HG03139 (cell line): ENCODE results near the gene SULT1A2.
"Not testable (repeated sequence)": the region's sequence is repeated elsewhere in the genome, so short reads cannot be mapped to it uniquely, and the experiment has no call there.

ENCODE experiments used
- ATAC-seq: cut with Tn5 transposase; IDR thresholded peaks from one replicate; pipeline ENCODE4 v1.9.1; 2021; ENCODE audit not compliant: unreplicated experiment

Gene SULT1A2

DNA sequence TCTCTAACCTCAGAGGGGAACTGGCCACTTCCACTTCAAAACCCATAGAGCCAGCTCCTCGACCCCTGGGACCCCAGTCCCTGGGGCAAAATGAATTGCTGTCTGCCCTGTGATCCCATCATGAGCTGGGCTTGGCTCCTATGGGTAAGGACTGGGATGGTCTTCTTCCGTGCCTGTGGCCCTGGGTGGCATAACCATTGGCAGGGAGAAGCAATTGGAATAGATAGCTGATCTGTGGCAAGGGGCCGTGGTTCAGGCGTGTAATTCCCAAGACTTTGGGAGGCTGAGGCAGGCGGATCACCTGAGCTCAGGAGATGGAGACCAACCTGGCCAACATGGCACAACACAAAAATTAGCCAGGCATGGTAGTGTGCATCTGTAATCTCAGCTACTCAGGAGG lies 4.3 kb downstream of the SULT1A2 start:
- no peak for ATAC-seq

DNA sequence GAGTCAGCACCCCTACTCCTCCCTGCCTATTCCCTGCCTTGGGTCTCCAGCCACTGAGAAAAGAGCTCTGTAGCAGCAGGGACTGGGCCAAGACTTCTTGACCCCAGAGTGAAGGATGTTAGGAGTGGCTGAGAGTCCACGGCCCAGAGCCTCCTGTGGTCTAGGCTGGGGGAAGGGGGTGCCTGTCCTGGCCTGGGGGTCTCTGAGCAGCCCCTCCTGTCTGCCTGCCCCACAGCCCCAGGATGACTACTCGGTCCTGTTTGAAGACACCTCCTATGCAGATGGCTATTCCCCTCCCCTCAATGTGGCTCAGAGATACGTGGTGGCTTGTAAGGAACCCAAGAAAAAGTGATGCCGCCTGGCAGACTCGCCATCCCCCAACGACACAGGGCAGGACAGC lies 5.5 kb downstream of the SULT1A2 start:
- no peak for ATAC-seq

DNA sequence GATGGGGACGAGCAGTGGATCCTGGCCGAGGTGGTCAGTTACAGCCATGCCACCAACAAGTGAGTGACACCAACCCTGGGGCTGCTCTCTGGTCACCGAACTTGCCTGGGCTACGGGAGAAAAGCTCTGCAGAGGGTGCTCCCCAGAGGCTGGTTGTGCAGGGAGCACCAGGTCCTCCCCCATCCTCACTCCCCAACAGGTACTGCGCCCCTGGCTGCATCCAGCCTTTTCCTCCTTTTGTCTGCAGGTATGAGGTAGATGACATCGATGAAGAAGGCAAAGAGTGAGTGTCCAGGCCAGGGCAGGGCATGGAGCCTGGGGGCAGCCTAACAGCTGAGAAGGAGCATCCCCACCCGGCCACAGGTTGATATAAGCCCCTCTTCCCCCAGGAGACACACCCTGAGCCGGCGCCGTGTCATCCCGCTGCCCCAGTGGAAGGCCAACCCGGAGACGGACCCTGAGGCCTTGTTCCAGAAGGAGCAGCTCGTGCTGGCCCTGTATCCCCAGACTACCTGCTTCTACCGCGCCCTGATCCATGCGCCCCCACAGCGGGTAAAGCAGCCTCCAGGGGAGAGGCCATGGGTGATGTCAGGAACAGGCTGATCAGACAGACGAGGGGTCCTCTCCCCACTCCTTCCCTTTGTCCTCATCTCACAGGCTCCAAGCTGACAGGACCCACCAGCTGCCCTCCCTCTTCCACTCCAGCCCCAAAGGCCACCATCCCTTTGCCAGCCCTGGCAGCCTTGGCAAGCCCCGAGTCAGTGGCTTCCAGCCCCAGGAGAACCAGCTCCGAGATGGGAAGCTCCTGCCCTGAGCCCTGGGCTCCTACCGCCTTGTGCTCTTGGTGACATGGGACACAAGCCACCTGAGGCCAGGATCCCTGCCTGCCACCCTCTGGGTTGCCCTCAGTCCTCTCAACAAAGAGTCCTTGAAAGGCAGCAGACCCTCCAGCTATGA lies 6.2 kb downstream of the SULT1A2 start:
- ATAC-seq: no peak

DNA sequence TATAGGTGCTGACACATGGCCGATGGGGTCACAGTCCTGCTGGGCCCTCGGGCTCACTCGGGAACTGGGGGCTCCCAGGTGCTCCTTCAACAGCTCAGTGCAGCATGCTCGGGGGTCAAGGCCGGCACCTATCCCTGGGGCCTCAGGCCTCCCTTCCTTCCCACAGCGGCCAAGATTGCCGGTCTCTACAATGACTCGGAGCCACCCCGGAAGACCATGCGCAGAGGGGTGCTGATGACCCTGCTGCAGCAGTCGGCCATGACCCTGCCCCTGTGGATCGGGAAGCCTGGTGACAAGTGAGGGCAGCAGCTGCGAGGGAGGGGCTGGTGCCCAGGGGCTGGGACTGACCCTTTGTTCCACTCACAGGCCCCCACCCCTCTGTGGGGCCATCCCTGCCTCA lies 6.9 kb downstream of the SULT1A2 start:
- ATAC-seq: no peak

DNA sequence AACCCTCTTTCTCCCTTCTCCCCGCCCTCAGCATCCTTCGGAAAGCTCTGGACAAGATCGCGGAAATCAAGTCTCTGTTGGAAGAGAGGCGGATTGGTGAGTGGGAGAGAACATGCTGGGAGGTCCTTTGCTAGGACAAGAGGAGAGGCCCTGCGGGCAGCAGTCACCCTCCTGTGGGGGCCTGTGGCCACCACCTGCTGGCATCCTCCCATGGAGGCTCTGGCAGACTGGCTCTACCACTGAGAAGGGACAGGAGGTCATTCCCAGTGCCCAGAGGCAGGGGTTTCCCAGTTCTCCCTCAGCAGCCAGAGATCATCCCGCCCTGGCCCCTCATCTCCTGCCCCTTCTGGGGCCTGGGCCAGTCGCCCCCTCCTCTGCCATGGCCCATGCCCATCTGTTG lies 7.8 kb downstream of the SULT1A2 start:
- no peak for ATAC-seq

DNA sequence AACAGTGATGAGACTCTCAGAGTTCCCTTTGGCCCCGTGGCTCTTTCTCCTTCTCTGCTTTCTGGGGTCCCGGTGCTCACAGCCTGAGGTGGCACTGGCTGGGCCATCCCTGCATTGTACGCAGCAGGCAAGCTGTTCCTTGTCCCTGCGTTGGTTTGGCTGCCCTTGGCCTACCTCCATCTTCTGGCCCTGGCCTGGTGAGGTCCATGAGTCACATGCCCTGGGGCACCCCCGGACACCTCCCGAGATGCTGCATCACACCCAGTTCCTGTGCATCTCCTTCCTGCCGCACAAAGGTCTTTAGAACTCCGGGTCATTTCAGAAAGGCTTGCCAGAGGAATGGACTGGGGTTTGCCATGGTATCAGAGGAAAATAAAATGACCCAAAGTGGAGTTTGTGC lies 9.5 kb downstream of the SULT1A2 start:
- ATAC-seq: no peak

DNA sequence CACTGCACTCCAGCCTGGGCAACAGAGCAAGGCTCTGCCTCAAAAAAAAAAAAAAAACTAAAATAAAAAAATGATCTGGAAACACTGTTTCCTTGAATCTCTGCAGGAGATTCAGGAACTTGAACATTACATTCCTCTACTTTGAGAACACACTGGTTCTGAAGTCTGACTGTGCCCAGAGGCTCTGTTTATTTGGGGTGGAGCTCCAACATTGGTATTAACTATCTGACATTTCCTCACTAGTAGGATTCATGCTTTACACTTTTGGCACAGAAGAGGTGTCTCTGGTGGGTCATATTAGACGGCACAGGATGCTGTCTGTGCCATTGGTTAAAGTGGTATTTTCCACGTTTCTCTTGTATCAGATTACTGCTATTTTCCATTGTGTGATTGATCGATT lies 10.4 kb downstream of the SULT1A2 start:
- no peak for ATAC-seq

DNA sequence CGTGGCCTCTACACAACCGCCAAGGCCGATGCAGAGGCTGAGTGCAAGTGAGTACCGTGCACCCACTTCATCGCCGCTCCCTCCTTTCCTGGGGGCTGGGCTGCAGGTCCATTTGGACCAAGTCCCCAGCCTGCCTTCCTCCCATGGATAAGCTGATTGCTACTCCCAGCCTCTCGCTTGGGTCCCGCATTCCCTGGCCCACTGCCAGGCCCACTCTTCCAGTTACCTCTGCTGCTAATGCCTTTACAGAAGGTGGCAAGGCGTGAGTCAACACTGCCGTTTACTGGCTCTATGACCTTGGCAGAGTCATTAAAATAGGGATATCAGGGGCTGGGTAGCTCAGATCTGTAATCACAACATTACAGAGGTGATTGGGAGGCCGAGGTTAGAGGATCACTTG lies 11.2 kb downstream of the SULT1A2 start:
- no peak for ATAC-seq

DNA sequence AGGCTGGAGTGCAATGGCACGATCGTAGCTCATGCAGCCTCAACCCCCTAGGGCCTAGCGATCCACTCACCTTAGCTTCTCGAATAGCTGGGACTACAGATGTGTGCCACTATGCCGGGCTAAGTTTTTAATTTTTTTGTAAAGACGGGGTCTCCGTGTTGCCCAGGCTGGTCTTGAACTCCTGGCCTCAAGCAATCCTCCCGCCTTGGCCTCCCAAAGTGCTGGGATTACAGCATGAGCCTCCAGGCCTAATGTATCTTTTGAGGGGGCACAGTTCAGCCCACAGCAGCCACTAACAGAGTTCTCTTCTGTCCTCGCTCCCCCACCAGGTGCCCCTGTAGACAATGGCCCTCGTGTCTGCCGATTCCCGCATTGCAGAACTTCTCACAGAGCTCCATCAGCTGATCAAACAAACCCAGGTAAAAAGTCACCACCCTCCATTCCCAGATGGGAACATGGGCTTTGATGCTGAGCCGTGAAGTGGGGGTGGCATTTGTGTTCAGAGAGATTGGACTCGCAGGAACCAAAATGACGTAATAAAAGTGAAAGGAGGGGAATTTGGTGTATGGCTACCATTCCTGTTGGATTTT lies 16.0 kb downstream of the SULT1A2 start:
- ATAC-seq: no peak

DNA sequence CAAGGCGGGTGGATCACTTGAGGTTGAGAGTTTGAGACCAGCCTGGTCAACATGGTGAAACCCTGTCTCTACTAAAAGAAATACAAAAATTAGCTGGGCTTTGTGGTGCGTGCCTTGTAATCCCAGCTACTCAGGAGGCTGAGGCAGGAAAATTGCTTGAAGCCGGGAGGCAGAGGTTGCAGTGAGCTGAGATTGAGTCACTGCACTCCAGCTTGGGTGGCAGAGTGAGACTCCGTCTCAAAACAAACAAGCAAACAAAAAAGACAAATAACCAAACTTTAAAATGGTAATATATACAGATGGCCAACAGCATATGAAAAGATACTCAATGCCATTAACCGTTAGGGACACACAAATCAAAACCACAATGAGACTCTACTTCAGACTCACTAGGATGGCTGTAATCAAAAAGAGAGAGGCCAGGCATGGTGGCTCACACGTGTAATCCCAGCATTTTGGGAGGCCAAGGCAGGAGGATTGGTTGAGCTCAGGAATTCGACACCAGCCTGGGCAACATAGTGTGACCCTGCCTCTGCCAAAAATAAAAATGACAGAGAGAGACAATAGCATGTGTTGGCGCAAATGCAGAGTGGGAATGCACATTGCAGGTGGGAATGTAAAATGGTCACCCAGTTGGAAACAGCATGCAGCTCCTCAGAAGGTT lies 21.3 kb downstream of the SULT1A2 start:
- no peak for ATAC-seq

DNA sequence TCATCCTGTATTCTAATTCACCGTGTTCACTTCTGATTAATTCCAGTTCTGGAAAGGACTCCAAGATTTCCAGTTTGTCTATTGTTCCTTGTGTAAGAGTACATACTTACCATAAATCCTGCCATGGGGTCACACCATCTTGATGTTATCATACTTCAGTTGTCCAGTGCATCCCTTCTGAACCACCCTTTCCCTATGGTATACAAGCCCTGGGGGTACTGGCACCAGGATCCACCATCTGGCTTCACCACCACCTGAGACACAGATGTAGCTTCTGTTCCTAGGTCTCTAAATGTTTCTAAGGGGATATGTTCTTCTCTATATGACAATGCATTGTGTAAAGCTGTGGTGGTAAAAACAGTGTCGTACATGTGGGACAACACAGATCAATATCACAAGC lies 21.9 kb downstream of the SULT1A2 start:
- no peak for ATAC-seq

DNA sequence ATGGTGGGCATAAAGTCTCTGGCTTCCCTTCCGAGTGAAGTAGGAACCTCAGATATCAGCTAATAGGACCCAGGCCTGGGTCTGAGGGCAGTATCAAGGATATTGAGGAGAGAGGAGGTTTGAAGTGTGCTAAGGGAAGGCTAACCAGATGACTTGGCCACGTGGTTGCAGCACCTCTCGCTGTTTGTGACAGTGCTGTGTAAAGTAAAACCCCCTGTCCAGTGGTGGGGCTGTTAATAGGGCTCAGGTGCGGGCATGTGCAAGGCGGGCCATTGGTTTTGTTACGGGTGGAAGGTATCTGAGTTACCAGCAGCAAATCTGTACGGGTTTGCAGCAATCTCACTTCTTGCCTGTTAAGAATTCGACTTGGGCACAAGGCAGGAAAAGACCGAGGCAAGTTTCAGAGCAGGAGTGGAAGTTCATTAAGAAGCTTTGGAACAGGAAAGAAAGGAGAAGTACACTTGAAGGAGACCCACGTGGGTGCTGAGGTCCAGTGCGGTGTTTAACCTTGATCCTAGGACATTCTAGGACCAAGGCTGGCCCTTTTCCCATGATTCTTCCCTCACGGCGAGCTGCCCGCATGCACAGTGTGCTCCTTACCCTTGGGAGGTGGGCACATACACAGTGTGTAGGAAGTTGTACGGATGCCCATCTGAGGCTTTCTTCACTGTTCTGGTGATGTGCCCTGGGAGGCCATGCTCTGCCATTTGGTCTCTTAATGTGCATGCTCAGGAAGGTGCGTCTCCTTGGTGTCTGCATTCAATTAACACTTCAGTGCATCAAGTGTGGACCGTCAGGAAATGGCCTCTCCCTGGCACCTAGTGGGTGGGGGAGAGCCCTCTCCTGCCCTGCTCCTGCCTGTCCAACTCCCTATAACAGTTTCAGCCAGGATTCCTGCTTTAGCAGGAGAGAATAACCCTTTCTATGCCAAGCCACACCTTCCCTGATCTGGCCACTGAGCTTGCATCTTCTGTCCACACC lies 22.8 kb downstream of the SULT1A2 start:
- no peak for ATAC-seq

DNA sequence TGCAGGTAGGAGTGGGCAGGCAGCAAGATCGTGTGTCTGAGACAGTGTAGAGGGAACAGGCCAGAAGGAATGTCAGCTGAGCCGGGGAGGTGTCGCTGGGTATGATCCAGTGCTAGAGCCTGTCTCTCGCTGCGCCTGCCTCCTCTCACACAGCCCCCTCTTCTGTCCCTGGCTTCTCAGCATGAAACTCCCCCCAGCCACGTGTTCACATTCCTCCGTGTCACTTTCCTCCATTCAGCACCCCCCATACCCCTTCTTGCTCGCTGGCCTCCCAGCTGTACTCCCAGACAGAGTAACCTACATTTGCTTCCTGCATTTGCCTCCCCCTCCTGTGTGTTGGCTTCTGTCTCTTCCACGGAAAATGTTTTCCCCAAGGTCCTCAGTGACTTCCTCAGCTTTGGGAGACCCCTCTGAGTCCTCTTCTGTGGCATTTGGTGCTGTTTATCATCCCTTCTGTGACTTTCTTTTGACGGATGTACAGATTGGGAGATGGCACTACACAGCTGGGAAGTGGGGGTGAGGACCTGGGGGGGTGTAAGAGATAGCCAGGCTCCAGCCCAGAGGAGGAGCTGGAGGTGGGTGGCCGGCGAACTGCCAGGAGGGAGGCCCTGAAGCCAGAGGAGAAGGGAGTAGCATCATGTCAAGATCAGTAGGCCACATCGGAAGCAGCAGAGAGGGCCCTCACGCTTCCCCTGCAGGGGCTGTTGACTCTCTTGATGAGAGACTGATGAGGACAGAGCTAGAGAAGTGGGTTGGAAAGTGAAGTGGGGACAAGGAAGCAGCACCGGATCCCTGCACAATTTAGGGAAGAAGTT lies 23.9 kb downstream of the SULT1A2 start:
- no peak for ATAC-seq

DNA sequence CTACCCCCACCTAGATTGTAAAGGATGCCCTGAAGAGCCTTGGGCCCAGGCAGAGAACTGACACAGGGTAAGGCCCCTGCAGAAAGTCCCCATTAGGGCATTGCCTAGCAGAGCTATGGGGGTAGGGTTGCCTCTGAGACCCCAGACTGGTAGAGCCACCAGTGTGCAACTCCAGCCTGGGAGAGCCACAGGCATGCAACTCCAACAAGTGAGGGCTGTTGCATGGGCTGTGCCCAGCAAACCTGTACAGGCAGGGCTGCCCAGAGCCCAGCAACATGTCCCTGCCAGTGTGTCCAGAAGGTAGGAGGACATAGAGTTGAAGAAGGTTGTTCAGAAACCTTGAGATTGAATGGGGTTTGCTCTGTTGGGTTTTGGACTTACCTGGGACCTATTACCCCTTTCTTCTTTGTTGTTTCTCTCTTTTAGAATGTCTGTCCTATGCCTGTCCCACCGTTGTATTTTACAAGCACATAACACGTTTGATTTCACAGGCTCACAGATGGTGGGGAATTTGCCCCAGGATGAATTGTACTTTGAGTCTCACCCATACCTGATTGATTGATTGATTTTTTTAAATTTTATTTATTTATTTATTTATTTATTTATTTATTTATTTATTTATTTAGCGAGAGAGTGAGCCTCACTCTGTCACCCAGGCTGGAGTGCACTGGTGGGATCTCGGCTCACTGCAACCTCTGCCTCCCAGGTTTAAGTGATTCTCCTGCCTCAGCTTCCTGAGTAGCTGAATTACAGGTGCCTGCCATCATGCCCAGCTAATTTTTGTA lies 26.7 kb downstream of the SULT1A2 start:
- ATAC-seq: no peak

DNA sequence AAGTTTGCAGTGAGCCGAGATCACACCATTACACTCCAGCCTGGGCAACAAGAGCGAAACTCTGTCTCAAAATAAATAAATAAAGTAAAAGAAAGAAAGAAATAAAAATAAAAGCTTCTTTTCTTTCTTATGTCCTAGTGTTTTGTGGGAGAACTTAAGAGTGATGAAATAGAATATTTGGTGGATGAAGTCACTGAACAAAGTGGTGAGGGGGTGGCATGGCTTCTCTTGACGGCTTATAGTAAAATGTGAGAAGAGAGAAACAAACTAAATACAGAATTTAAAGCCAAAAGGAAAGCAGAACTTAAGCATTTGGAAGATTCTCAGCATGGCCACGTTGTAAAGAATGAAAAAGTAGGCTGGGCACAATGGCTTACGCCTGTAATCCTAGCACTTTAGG lies 27.8 kb downstream of the SULT1A2 start:
- ATAC-seq: no peak

DNA sequence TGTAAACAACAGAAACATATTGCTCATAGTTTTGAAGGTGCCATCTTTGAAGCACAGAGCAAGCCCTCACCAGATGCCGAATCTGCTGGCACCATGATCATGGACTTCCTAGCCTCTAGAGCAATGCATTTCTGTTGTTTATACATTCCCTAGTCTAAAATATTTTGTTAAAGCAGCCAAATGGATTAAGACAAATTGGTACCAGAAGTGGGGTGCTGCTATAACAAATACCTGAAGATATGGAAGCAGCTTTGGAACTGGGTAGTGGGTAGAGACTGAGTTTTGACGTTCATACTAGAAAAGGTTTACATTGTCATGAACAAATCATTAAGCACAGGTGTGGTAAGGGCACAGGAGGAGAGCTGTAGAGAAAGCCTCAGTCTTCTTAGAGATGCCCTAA lies 29.6 kb downstream of the SULT1A2 start:
- ATAC-seq: no peak

DNA sequence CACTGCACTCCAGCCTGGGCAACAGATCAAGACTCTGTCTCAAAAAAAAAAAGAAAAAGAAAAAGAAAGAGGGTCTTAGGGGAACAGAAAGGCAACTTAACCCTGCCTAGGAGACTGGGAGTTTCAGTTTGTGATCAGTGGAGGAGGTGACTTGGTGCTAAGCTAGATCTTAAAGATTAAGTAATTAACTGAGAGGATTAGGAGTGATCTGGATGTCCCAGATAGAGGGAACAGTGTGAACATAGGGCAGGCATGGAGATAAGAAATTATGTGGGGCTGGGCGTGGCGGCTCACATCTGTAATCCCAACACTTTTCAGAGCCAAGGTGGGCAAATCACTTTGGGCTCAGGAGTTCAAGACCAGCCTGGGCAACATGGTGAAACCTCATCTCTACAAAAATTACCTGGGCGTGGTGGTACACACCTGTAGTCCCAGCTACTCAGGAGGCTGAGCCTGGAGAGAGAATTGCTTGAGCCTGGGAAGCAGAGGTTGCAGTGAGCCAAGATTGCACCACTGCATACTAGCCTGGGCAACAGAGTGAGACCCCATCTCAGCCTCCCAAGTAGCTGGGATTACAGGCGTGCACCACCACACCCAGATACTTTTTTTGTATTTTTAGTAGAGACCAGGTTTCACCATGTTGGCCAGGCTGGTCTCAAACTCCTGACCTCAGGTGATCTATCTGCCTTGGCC lies 30.5 kb downstream of the SULT1A2 start:
- ATAC-seq: not testable (repeated sequence)

DNA sequence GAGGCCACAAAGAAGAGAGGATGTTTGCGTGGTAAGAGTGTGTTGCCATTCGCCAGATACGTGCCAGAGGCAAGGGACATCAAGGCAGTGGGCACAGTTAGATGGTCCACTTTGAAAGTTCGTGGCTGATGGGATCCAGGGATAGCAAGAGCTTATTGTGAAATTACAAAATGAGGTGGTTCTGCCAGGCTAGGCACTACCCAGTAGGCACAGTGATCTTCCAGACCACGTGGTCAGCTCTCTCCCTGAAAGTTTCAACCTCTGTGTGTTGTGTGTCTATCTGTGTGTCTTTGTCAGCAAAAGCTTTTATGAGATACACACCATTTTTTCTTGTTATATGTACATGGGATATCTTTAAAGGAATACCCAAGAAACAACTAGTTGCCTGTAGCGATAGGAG lies 33.6 kb downstream of the SULT1A2 start:
- ATAC-seq: no peak

DNA sequence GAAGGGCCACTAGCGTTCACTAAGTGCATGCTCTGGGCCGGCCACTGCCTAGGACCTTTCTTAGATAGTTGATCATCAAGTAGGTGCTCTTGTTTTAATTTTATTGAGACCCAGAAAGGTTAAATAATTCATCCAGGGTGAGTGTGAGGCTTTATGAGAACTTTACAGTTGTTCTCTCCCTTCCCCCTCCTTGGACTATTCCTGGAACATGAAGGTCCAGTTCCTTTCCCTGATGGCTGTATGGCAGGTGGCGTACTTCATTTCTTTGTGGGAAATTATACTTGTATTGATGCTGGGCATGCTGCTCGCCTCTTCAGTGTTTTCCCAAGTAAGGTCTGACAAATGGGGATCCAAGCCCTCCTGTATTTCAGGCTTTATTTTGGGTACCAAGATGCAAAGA lies 34.7 kb downstream of the SULT1A2 start:
- no peak for ATAC-seq
